ENCODE data around the gene PLEKHA1.

Gene PLEKHA1

DNA sequence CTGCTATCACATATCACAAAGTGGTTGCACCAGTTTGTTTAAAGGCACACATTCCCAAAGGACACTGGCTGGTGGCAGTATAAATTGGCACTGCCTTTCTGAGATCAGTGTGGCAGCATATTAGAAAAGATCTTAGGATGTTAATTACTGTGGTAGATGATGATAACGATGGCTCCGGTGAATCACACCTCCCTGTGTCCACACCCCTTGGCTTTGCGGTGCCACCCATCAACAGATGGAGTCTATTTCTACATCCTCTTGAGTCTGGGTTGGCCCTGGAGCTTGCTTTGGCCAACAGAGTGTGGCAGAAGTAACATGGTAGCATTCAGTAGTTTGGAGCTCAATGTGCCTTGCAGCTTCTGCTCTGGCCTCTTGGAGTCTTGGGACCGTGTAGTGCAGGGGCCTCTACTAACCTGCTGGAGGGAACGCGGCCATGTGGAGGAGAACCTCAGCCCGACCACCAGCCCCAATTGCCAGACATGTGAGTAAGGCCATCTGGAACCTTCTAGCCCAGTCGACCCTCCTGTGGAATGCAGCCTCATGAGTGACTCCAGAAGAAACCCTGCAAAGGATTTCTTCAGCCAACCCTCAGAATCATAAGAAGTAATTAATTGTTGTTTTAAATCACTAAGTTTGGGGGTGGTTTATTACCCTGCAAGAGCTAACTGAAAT is 27.2 kb upstream of the PLEKHA1 start:
- no peak for DNase-seq

DNA sequence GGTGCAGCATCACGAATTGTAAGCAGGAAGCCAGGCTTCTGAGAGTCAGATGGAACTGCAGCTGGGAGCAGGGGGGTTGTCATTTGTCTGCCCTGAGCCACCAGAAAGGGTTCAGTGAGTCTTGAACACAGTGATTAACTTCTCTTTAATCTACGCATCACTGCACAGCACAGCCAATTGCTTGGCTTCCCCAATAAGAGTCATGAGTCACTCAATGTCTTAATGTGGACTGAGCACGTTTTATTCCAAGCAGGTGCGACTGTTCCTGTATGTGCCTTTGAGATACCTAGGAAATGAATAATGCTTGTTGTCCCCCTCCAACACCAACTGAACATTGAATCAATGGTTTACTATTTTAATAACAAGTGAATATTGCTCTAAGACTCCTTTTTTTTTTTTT is 26.0 kb upstream of the PLEKHA1 start:
- no peak for DNase-seq

DNA sequence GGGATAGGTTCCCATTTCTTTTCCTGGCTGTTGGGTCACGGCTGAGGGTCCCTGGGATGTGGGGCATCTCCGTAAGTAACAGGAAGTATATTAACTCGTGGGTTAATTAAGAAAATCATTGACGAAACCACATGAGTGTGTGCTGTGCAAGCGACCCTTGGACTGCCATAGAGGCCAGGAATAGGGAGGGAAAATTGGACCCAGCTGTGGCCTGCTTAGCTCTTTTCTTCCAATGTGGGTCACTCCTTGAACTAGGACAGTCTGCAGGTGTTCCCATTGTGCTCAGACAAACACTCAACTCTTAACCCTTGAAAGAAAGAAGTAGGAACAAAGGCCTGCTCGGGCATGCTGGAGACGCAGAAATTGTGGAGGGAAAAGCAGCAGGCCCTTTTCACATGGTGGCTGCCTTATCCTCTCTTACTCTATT is 25.6 kb upstream of the PLEKHA1 start:
- DNase-seq, result no peak

DNA sequence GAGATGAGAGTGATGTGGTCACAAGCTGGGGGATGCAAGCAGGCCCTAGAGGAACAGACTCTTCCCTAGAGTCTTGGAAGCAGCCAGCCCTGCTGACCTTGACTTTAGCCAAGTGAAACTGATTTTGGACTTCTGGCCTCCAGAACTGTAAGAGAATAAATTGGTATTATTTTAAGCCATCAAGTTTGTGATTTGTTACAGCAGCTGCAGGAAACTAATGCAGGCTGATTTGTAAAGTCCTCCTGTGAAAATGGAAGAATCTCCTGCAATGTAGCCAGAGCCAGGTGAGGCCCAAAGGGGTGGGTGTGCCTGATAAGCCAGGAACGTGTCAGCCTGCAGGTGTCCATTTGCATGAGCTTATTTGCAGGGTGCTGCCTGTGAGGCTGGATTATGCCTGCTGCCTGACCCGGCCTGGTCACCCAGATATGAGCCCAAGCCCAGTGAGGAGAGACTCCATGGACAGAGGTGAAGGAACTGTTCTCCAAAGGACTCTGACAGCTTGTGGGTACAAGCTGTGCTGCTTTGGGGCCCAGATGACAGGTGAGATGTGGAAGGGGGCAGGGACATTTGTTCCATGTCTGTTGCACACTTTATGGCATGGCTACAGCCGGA is 24.6 kb upstream of the PLEKHA1 start:
- DNase-seq, result no peak

DNA sequence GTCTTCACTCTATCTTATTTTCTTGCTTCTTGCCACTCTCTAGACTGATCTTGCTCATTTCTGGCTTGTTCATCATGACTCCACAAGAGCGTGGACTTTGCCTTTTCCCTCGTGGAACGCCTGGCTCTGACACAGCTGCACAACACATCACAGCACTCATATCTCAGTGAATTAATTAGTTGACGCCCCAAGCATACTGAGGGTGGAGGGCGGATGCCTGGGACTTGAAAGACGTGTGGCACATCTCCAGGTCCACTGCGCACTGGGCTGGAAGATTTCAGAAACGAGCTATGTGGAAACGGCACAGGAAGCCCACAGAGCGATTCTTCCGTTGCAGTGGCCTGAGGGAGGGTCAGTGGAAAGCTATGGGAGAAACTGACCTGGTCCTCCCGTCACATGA is 23.6 kb upstream of the PLEKHA1 start:
- DNase-seq, result no peak

DNA sequence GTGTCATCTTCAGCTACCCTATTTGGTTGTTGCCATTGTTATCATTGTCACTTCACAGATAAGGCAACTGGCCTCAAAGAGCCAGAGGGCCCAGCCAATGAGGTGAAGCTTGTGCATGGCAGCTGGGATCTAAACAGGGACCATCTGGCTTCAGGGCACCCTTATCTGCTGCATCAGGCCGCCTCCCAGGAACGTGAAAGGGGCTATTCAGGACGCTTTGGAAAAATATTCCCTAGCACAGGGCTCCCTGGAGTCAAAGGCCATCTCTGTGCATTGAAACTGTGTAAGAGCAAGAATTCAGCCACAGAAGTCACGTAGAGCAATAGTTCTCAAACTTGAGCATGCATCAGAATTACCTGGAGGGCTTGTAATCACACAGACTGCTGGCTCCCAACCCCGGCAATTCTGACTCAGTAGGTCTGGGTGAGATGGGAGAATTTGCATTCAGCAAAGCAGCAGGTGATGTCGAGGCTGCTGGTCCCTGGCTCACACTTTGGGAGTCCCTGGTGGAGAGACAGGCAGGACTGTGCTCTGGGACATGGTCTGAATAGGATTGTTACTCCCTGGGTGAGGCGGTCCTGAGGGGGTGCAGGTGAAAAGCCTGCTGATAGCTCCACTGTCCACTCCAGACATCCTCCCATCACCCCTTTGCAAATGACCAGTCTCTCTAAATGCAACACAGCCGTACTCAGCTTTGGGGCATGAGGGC is 21.5 kb upstream of the PLEKHA1 start:
- no peak for DNase-seq

DNA sequence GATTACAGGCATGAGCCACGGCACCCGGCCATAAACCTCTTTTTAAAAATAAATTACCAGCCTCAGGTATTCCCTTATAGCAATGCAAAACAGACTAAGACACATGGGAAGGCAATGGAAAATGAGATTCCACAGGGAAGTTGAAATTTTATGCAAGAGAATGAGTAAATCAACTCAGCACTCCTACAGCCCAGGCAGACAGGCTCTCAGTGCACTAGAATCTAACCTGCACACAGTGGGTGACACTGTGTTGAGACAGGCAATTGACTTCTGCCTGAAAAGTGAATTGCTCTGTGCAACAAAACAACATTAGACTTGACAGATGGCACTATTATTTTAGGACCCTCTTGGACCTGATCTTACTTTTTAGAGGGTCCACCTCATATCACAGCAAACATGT is 20.1 kb upstream of the PLEKHA1 start:
- no peak for DNase-seq

DNA sequence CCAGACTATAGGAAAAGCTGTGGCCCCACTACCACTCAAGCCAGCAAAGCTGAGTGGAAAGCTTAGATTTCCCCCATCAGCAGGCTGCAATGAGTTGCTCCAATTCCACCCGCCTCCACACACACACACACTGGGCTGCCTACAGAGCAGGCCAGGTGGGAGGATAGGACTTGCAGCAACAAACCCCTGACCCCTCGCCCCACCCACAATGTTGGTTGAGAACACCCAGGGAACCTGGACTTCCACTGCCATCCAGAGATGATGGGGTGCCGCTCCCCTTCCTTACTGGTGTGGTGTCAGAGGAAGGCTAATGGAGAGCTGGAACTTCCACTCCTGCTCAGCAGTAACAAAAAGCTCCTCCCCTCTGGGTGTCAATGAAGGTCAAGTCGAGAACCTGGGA is 16.8 kb upstream of the PLEKHA1 start:
- no peak for DNase-seq

DNA sequence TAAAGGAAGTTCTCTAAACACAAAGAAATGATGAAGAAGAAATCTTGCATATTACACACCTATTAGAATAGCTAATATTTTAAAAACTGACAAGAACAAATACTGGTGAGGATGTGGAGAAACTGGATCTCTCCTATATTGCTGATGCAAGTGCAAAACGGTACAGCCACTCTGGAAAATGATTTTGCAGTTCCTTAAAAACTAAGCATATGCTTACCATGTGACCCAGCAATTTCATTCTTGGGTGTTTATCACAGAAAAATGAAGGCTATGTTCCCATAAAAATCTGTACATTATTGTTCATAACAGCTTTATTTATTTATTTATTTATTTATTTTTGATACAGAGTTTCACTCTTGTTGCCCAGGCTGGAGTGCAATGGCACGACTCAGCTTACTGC is 14.9 kb upstream of the PLEKHA1 start:
- no peak for DNase-seq

DNA sequence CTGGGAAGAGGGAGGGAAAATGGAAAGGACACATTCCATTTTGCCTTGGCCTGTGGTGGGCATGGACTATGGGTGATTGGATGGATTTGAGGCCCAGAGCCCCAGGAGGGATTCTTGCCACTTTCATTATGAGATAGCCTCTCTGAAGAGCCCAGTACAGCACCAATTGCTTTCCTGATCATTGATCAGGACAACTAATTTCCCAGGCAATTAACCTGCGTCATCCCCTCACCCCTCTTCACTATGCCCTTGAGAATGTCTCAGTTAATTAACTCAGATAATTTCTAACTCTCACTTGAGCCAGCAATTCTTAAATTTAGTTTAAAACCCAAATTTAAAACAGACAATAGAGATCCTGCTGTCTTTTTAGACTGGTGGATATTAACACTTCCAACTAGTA is 13.5 kb upstream of the PLEKHA1 start:
- DNase-seq, result no peak

DNA sequence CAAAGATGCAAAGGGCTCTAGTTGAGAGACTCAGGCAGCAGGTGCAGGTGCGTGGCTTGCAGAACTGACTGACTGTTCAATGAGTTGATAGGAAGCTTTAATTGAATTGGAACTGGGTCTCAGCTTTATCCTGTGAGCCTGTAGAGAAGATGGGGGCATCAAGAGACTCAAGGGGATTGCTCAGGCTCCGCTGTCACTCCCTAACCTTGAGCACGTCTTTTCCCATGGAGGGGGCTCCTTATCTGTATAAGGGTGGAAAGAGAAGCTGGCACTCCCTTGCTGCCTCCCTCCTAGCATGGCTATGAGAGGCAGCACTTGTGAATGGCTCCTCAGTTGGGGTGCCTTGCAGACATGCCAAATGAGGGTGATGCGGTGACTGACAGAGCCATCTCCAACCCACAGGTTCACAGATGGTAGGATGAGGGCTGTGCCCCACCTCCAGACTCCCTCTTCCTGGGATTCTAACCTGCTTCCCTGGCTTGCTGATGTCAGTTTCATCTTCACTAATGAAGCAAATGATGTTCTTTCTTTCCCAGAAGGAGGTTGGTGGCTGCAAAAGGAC is 12.4 kb upstream of the PLEKHA1 start:
- DNase-seq, result no peak

DNA sequence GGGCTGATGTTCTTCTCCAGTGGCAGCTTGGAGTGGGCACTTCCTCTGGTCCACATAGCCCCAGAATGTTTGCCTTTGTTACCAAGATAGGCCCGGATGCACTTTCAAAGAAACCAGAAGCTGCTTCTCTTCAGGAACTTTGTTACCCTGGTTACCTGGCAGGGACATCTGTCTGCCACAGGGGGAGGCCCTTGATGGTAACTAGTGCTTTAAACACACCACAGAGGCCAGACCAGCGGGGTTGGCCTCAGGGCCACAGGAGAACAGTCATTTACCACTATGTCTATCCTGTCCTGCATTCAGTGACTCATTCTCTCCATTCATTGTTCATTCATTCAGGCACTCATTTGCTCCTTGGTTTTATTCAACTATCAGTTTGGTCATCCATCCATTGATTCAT is 11.9 kb upstream of the PLEKHA1 start:
- DNase-seq, result no peak

DNA sequence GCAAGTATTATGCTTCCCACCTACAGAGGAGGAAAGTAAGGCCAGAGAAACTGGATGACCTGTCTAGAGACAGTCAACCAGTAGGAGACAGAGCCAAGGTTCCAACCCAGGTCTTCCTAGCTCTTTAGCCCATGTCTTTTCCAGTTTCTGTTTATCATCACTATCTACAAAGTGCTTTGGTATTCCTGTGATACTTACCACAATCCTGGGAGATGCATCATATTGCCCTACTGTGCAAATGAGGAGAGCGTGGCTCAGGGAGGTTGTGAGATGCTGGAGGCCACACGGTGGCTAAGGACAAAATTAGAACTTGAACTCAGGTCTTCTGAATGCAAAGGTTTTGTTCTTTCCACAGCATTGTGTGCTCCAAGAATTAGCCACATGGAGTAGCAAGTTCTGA is 11.2 kb upstream of the PLEKHA1 start:
- no peak for DNase-seq

DNA sequence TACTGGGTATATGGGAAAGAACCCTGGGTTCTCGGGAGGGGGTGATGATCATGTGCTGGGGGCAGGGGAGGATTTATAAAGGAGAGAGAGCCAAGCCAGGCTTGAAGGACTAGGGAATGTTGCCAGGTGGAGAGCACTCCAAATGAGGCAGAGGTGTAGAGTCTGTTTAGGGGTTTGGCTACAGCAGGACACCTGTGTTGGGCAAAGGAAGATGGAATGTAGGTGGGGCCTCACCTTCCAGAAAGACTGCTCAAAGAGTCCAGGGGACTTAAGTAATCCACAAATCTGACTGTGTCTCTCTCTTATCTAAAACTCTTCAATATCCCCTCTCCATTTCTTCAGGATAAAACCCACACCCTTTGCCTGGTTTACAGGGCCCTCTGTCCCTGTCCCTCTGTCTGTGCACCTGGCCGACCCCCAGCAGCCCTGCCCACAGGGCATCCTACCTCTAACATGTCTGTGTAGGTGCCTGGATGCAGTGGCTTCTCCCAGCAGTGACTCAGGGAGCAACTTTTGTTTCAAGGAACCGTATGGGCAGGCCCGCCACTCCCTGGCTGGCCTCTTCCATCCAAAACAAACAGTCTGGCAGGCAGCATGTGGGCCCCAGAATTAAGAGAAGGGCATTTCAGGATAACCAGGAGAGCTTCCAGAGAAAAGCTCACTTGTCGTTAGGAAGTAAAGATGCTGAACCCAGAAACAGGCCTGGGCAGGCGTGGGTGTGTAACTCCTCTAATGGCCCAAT is 10.6 kb upstream of the PLEKHA1 start:
- DNase-seq, result no peak

DNA sequence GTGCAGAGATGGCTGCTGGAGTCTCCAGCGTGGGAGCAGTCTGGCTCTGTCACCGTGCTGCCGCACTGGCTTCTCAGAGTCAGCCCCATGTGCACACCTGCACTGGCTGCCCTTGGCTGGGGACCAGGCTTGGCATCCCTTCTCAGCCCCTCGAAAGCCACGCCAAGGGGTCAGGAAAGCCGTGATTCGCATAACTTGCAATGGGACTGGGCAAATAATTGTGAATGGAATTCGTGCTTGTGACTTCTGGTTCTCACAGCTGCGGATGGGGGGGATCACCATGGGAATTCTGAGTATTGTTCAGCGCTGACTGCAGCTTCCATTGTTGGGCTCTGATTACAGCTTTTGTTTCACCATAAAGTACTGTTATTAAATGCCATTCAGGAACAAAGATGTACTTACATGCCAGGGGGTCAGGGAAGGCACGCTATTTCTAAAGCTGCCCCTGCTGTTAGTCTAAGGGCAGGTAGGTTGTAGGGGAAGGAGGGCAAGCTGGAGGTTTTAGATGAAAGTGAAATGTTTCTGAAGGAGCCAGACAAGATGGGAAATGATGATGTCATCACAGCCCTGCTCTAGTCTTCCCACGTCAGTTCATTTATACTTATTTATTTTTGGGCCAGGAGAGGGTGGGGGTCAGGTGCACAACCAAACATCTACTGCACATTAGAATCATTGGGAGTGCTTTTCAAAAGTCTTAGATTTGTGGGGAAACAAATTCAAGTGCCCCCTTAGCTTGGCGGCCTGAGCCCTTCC is 5.8 kb upstream of the PLEKHA1 start:
- no peak for DNase-seq

DNA sequence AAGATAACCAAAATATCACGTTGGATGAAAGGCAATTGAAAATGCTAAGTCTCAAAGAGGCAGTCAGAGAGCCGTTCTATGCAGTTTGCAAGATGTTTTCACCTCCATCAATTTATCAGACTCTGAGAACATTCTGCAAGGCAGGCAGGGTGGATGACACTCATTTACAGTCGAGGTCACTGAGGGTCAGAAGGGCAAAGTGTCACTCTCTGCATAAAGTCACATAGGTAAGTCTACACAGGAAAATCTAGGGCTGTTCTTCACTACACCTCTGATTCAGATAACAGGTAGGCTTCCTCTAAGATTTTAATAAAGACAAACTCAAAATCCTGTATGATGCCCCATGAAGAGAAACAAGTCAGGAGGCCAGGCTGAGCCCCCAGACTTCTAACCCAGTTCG is 1.4 kb upstream of the PLEKHA1 start:
- no peak for DNase-seq

DNA sequence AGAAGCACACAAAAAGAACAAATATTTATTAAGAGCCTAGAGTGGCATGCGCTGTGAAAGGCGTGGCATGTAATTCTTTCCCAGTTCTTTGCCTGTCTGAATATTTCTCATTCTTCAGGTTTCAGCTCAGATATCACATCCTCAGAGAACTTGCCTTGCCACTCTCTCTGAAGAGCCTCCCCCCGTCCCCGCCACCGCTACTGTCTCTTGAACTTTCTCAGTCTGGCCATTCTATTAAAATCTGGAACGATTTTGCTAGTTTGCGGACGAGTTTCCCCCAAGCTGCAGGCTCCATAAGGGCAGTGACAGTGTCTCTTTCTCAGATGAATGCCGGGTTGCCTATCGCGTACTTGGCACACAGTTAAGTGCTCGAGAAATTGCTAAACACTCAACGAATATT is 787 bp upstream of the PLEKHA1 start:
- no peak for DNase-seq

DNA sequence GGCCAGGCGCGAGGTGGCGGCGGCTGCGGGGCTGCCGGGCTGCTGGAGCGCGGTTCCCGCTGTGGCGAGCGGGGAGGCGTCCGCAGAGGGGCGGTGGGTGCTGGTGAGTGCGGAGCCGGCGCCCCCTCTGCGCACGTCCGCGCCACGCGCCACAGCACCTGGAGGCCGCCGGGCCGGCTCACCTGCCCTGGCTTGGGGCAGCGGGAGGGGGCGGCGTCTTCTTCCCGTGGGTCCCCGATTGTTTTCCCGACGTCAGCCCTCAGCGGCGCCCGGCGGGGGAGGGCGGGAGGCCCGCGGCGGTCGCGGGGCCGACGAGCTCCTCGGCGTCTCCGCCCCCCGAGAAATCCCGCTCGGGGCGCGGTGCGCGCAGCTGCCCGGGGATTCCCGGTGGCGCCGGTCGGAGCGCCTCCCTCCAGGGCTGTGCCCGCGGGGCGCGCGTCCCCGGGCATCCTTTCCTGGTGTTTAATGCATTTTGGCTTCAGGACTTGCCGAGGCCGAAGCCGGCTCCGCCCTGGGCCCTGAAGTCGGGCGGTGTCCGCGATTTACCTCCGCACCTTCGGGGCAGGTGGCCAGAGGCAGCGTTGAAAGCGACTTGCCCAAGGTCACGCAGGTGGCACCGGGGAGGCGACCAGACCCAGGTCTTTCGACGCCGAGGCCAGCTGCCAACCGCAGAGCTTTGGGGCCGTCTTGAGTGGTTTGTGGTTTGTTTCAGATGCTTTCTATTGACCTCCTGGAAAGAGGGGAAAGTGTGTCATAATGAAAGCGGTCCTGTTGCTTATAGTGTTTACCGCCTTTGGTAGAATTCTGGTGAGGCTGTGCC is 561 bp downstream of the PLEKHA1 start:
- no peak for DNase-seq

DNA sequence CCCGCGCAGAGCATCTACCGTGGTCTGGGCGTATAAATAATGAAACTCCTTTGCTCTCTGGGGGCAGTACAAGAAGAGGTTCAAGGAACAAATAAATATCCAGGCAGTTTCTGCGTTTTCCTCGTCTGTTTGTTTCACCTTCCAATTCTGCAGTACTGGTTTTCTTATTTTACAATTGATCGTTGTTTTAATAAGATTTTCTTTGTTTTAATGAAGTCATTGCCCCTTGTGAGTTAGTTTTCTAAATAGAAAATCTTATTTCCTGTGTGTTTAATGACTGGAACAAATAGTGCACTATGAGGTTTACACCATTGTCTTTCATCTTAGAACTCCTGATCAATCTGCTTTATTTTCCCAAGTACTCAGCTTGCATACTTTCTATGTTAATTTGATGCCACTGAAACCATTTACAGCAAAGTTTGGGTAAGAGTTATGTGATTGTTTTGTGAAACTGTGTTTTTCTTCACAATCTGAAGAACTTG is 1.2 kb downstream of the PLEKHA1 start:
- DNase-seq, result no peak

DNA sequence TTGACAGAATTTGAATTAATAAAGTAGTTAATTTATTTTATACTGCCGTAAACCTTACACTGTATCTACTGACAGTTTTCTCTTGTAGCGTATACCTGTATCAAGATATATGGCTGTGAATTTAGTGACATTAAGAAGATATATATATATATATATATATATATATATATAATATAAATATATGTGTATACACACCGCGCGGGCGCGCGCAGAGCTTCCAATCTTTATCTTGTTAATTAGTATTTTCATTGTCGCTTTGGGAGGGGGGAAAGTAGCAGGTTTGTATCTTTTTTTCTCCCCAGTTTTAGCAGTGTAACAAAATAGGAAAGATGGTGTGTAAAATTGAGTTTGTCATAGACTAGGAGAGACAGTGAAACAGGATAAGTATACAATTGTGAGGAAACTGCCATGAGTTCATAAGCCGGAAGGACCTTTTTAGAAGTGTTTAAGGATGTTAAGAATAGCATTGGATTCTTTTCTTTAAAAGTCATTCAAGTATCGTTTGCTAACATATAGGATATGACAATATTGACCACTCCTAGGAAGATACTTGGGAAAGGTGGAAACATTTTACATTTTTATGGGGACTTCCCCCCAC is 2.0 kb downstream of the PLEKHA1 start:
- DNase-seq, result no peak

DNA sequence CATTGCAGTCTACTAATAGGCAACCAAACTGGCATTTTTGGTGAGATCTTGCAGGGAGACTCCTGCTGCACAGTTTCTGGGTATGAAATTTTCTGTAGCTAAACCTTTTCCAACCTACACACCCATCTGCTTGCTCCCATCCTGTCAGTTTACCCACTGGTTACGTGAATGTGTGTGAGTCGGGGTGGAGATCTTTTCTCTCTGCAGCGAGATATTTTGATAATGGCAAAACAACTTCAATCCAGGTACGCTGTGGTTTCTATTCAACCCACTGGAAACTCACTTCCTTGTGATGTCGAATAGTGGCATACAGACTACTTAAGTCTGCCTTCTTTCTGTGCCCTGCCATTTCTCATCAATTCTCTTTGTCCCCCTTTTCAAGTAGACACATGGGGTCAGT is 4.5 kb downstream of the PLEKHA1 start:
- DNase-seq, result no peak
